Astrocyte (in vitro differentiated cells and primary cell): ENCODE measurements around the gene ATXN7.

Experiments
- CTCF ChIP-seq: IDR thresholded peaks from 2 replicates; pipeline ENCODE4 v1.5.1; 2011; ENCODE audit warnings: low read depth, mild to moderate bottlenecking, inconsistent platforms, low read length, moderate library complexity; ENCODE audit not compliant: insufficient read depth
- EZH2 ChIP-seq: IDR thresholded peaks from 2 replicates; pipeline ENCODE4 v1.6.1; 2012; ENCODE audit warnings: mild to moderate bottlenecking, low read length, inconsistent platforms; ENCODE audit not compliant: insufficient read depth

GRCh38 chr3:63921741-63922482, 58.2 kb downstream of the ATXN7 start:
- TF ChIP-seq CTCF (no peak), EZH2 (no peak)
